ENCODE data around the gene ALDH9A1. TPM values are rescaled to one million over a fixed set of nuclear protein-coding genes. Genes with fewer than 3 reads are reported as not detected.

Gene ALDH9A1
- total and polyA plus RNA-seq, 2 of the 8 experiments (the other 6 are each of a cell fraction or from before 2014, with no cell fraction given): 57.6 to 63.8 TPM

DNA sequence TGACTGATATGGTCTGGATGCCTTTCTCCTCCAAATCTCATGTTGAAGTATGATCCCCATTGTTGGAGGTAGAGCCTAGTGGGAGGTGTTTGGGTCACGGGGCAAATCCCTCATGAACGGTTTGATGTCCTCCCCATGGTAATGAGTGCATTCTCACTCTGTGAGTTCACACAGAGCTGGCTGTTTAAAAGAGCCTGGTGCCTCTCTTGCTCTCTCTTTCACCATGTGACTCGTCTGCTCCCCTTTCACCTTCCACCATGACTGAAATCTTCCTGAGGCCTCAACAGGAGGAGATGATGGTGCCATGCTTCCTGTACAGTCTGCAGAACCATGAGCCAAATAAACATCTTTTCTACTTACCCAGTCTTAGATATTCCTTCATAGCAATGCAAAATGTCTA, 30.2 kb downstream of the ALDH9A1 start (continued):
- no peak for TF ChIP-seq MAFK (IDR thresholded peaks at IDR 0.05; ENCODE audit: low read depth, low read length)
- no peak for TF ChIP-seq YY1 (IDR thresholded peaks at IDR 0.05; ENCODE audit: low read depth, low read length)
- no peak for TF ChIP-seq RXRA (IDR thresholded peaks at IDR 0.05; ENCODE audit: insufficient read depth, low read depth, low read length)
- TF ChIP-seq JUN (IDR thresholded peaks at IDR 0.05; ENCODE audit: low read depth, low read length): no peak
- TF ChIP-seq KDM4A (IDR thresholded peaks at IDR 0.05; ENCODE audit: low read depth, low read length, severe bottlenecking): no peak

Data from H1 (cell line).